HEK293T (cell line): ENCODE measurements around the gene NKG7.

Experiments
- CTCF ChIA-PET: fragments of 350-600 bp; formaldehyde crosslinking; extraction: SDS; loops from one replicate; lab custom pipeline; 2021; ENCODE audit warnings: antibody characterized with exemption, inconsistent platforms; lab: Yijun Ruan, JAX
- POLR2A ChIA-PET: fragments of 350-600 bp; formaldehyde crosslinking; extraction: SDS; loops from one replicate; lab custom pipeline; 2020; ENCODE audit warnings: antibody characterized with exemption, inconsistent platforms; lab: Yijun Ruan, JAX
- DNase-seq: peaks from one replicate; pipeline ENCODE4 v3.0.0; 2012; ENCODE audit warnings: mixed read lengths; ENCODE audit errors: extremely low spot score
- ARNT ChIP-seq: fragments of 450-650 bp; IDR thresholded peaks from 2 replicates; pipeline ENCODE4 v1.6.1; 2017; ENCODE audit warnings: mild to moderate bottlenecking
- BHLHE40 ChIP-seq: fragments of 450-650 bp; IDR thresholded peaks from 2 replicates; pipeline ENCODE4 v1.6.1; 2016; ENCODE audit warnings: mild to moderate bottlenecking, moderate library complexity, borderline replicate concordance
- CTBP1 ChIP-seq: fragments of 450-650 bp; IDR thresholded peaks from 2 replicates; pipeline ENCODE4 v1.6.1; 2016; ENCODE audit warnings: borderline replicate concordance
- ELF4 ChIP-seq: fragments of 450-650 bp; IDR thresholded peaks from 2 replicates; pipeline ENCODE4 v1.6.1; 2017; ENCODE audit warnings: antibody characterized with exemption
- FOXA1 ChIP-seq: fragments of 450-650 bp; IDR thresholded peaks from 2 replicates; pipeline ENCODE4 v1.6.1; 2016; ENCODE audit warnings: mild to moderate bottlenecking
- FOXK2 ChIP-seq: fragments of 450-650 bp; IDR thresholded peaks from 2 replicates; pipeline ENCODE4 v1.6.1; 2016; ENCODE audit warnings: mild to moderate bottlenecking
- FOXM1 ChIP-seq: fragments of 450-650 bp; IDR thresholded peaks from 2 replicates; pipeline ENCODE4 v1.6.1; 2017; ENCODE audit warnings: mild to moderate bottlenecking, borderline replicate concordance
- HDGF ChIP-seq: fragments of 450-650 bp; IDR thresholded peaks from 2 replicates; pipeline ENCODE4 v1.6.1; 2017; ENCODE audit warnings: antibody characterized with exemption, borderline replicate concordance
- L3MBTL2 ChIP-seq: fragments of 450-650 bp; conservative IDR thresholded peaks from 2 replicates; pipeline ENCODE4 v1.6.1; 2016; ENCODE audit warnings: mild to moderate bottlenecking
- LEF1 ChIP-seq: fragments of 450-650 bp; IDR thresholded peaks from 2 replicates; pipeline ENCODE4 v1.6.1; 2017; ENCODE audit warnings: mild to moderate bottlenecking, borderline replicate concordance
- NFRKB ChIP-seq: fragments of 450-650 bp; IDR thresholded peaks from 2 replicates; pipeline ENCODE4 v1.6.1; 2016; ENCODE audit warnings: mild to moderate bottlenecking, moderate library complexity
- SP1 ChIP-seq: fragments of 450-650 bp; IDR thresholded peaks from 2 replicates; pipeline ENCODE4 v1.6.1; 2017
- SUZ12 ChIP-seq: fragments of 450-650 bp; IDR thresholded peaks from 2 replicates; pipeline ENCODE4 v1.6.1; 2016; ENCODE audit warnings: mild to moderate bottlenecking
- TARDBP ChIP-seq: fragments of 450-650 bp; IDR thresholded peaks from 2 replicates; pipeline ENCODE4 v1.6.1; 2016
- ZNF384 ChIP-seq: fragments of 450-650 bp; IDR thresholded peaks from 2 replicates; pipeline ENCODE4 v1.6.1; 2016
- TF ChIP-seq, protein P1 (sequence below): fragments of 450-650 bp; IDR thresholded peaks from 2 replicates; pipeline ENCODE4 v1.6.1; 2016

NKG7 gene

DNA sequence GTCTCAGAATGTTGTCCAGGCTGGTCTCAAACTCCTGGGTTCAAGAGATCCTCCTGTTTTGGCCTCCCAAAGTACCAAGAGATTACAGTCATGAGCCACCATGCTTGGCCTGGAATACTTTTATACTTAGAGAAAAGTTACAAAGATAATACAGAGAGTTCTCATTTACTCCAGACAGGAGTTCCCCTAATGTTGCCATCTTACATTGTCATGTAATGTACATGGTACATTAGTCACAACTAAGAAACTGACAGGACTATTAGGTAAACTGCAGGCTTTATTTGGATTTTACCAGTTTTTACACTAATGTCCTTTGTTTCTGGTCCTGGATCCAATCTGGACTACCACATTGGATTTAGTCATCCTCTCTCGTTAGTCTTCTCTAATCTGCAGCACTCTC is 20.2 kb upstream of the NKG7 start:
- DNase-seq = no peak
- ChIA-PET CTCF (interaction anchor here (0.7 kb wide), 1 partner anchor 17 kb away, joined by 3 read pairs; no protein-coding TSS in a partner anchor), POLR2A (no interaction called here)
- TF ChIP-seq HDGF (no peak), TARDBP (no peak), L3MBTL2 (no peak), NFRKB (no peak), ZNF384 (no peak), FOXM1 (no peak), BHLHE40 (no peak), SP1 (no peak), FOXK2 (no peak), FOXA1 (no peak), SUZ12 (no peak), CTBP1 (no peak), LEF1 (no peak), ELF4 (no peak)
- TF ChIP-seq, protein P1, sequence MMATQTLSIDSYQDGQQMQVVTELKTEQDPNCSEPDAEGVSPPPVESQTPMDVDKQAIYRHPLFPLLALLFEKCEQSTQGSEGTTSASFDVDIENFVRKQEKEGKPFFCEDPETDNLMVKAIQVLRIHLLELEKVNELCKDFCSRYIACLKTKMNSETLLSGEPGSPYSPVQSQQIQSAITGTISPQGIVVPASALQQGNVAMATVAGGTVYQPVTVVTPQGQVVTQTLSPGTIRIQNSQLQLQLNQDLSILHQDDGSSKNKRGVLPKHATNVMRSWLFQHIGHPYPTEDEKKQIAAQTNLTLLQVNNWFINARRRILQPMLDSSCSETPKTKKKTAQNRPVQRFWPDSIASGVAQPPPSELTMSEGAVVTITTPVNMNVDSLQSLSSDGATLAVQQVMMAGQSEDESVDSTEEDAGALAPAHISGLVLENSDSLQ = no peak

- CTCF ChIA-PET = no interaction called here
- POLR2A ChIA-PET = interaction anchor here (0.9 kb wide), 1 partner anchor 23 kb away, joined by 4 read pairs; no protein-coding TSS in a partner anchor
- TF ChIP-seq ZNF384 (no peak), BHLHE40 (no peak), LEF1 (no peak), FOXM1 (no peak), FOXK2 (no peak), SUZ12 (no peak), TARDBP (no peak), ARNT (no peak), FOXA1 (no peak), HDGF (no peak), L3MBTL2 (no peak), CTBP1 (no peak), ELF4 (no peak), SP1 (no peak), NFRKB (no peak)
- TF ChIP-seq, protein P1 = no peak
Observed at GRCh38 chr19:51391073-51391611, 18.7 kb upstream of the NKG7 start.

DNA sequence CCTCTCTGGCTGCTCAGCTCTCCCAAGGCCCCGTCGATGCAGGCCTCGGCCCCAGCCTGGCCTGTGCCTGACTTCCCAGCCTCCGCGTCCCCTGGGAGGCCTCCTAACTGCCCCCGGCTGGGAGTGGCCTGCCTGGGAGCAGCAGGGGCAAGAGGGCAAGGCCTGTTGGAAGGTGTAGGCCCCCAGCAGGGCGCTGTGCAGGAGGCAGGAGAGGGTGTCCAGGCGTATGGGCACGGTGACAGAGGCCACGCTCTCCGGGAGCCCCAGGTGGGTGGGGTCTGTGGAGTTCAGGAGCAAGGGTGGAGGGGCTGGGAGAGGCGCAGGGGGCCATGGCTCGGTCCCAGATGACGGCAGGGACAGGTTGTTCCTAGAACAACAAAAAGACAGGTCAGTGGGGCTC is 16.7 kb upstream of the NKG7 start:
- no peak for DNase-seq
- POLR2A ChIA-PET = no interaction called here
- CTCF ChIA-PET = interaction anchor here (0.6 kb wide), 1 partner anchor 117 kb away, joined by 3 read pairs; no protein-coding TSS in a partner anchor
- TF ChIP-seq FOXK2 (no peak), HDGF (no peak), SUZ12 (no peak), FOXA1 (no peak), ZNF384 (no peak), LEF1 (no peak), NFRKB (no peak), CTBP1 (no peak)
- TF ChIP-seq, protein P1 = no peak

More at GRCh38 chr19:51391073-51391611, 18.7 kb upstream of the NKG7 start:
- no peak for DNase-seq

DNA sequence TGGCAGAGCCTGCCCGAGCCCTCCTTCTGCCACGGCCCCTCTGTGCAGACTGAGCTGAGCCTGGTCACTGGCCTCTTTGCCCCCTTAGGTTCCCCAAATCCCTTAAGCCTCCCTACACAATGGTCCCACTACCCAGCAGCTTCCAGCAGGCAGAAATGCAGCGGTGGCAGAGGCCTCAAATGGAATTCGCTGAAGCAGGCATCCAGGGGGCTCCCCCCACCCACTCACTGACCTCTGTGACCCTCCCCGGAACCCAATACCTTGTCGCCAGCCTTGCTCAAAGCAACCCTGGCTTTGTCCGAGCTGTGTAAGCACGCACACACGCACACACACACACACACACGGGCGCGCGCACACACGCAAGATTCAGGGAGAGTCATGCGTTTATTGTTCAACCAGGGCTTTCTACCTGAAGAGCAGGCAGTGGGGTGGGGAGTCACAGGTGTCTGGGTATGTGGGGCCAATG is 15.5 kb upstream of the NKG7 start, which contains the start of gene LIM2:
TSS of gene LIM2 (minus strand) at position 51 of the 466 bp plus-strand sequence. CDS start 531 bp downstream, outside the sequence.
- ChIA-PET CTCF (no interaction called here), POLR2A (no interaction called here)
- DNase-seq = no peak
- TF ChIP-seq ELF4 (no peak), SUZ12 (no peak), CTBP1 (no peak), NFRKB (no peak)
- TF ChIP-seq, protein P1 = no peak

- TF ChIP-seq FOXM1 = no peak
- no peak for TF ChIP-seq FOXK2
- no peak for TF ChIP-seq L3MBTL2
- no peak for TF ChIP-seq FOXA1
- TF ChIP-seq, protein P1 = no peak
- TF ChIP-seq ARNT = no peak
- TF ChIP-seq SP1 = no peak
- no peak for DNase-seq
- ChIA-PET POLR2A (interaction anchor here (0.8 kb wide), 1 partner anchor 19 kb away, joined by 4 read pairs; no protein-coding TSS in a partner anchor), CTCF (no interaction called here)
Observed at GRCh38 chr19:51386882-51387520, 14.5 kb upstream of the NKG7 start.
